ENCODE data around the gene PSD2.

DNA sequence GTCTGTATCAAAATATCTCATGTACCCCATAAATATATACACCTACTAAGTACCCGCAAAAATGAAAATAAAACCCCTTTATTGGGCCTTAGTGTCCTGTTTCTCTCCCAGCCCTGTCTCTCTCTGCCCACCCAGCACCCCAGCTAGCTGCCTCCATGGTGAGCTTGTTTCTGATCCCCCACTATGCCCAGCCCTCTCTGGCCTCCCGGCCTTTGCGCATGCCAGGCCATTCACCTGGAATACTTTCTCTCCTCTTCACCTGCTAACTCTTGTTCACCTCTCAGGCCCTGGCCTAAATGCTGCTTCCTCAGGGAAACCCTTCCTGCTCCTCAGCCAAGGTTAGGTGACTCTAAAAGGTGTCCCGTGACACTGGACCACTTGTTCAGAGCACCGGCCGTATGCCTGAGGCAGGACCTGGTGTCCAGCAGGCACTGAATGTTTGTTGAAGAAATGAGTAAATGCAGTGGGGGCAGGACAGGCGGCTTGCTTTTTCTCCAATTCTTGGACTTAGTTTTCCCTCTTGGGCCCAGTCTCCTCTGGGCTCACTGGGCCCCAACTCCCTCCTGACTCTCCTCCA is 58.5 kb downstream of the PSD2 start:
- TF ChIP-seq POLR2A (IDR thresholded peaks at IDR 0.05; ENCODE audit: extremely low read depth, insufficient read length) (no peak), MYC (IDR thresholded peaks at IDR 0.05; ENCODE audit: low read depth, low read length) (no peak)
- TF ChIP-seq, protein P1, sequence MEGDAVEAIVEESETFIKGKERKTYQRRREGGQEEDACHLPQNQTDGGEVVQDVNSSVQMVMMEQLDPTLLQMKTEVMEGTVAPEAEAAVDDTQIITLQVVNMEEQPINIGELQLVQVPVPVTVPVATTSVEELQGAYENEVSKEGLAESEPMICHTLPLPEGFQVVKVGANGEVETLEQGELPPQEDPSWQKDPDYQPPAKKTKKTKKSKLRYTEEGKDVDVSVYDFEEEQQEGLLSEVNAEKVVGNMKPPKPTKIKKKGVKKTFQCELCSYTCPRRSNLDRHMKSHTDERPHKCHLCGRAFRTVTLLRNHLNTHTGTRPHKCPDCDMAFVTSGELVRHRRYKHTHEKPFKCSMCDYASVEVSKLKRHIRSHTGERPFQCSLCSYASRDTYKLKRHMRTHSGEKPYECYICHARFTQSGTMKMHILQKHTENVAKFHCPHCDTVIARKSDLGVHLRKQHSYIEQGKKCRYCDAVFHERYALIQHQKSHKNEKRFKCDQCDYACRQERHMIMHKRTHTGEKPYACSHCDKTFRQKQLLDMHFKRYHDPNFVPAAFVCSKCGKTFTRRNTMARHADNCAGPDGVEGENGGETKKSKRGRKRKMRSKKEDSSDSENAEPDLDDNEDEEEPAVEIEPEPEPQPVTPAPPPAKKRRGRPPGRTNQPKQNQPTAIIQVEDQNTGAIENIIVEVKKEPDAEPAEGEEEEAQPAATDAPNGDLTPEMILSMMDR (IDR thresholded peaks at IDR 0.05; ENCODE audit: low read depth, low read length): no peak
- TF ChIP-seq, protein P2, sequence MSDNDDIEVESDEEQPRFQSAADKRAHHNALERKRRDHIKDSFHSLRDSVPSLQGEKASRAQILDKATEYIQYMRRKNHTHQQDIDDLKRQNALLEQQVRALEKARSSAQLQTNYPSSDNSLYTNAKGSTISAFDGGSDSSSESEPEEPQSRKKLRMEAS (IDR thresholded peaks at IDR 0.05; ENCODE audit: low read depth, low read length): no peak

Data from NB4 (cell line).